ENCODE results near the gene GLDN.

Gene GLDN

DNA sequence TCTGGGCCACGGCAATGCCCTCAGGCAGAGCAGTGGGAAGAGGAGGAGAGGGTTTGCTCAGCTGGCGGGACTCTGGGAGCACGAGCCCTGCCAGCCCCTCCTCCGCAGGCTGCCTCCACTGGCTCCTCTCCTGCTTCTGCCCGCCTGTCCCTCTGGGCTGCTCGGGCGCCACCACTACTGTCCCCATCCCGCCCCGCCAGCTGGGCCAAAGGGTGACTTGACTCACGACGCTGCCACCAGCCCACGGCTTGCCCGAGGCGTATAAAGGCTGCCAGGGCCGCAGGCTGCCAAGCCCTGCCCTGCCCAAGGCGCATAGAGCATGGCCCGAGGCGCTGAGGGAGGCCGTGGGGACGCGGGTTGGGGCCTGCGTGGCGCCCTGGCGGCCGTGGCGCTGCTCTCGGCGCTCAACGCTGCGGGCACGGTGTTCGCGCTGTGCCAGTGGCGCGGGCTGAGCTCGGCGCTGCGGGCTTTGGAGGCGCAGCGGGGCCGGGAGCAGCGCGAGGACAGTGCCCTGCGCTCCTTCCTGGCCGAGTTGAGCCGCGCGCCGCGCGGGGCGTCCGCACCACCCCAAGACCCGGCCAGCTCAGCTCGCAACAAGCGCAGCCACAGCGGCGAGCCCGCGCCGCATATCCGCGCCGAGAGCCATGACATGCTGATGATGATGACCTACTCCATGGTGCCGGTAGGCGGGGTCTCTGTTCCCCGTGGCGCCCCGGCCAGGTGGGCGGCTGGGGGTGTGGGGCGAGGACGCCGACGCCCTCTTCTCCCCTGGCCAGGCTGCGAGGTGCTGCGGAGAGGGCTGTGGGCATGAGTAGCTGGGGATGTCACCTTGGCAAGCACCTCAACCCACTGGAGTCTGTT, at the start of gene GLDN:
TSS of gene GLDN (plus strand) at position 290 of the 861 bp plus-strand sequence. CDS start at position 320, 30 bp downstream.
- no peak for DNase-seq (ENCODE audit: low read depth in 2 of 3, low spot score in 1 of 3)

DNA sequence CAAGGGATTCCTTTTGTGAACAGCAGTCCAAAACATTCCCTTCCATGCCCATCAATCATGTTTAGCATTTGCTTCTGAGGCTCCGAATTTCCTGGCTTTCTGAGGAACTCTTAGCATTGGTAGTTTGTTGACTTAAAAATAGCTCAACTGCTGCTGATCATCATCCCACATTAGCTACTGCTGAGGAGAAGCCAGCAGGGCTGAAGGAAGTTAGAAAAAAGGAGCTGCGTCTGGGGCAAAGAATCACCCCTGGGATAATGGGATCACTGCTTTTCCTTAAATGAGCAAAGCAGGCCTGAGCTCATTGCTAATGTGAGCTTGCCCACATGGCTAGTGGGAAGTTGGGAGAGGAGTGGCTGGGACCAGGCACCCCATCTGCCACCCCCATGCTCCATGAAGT, 42.8 kb upstream of the GLDN start:
- DNase-seq (ENCODE audit: low read depth in 2 of 3, low spot score in 1 of 3): no peak

DNA sequence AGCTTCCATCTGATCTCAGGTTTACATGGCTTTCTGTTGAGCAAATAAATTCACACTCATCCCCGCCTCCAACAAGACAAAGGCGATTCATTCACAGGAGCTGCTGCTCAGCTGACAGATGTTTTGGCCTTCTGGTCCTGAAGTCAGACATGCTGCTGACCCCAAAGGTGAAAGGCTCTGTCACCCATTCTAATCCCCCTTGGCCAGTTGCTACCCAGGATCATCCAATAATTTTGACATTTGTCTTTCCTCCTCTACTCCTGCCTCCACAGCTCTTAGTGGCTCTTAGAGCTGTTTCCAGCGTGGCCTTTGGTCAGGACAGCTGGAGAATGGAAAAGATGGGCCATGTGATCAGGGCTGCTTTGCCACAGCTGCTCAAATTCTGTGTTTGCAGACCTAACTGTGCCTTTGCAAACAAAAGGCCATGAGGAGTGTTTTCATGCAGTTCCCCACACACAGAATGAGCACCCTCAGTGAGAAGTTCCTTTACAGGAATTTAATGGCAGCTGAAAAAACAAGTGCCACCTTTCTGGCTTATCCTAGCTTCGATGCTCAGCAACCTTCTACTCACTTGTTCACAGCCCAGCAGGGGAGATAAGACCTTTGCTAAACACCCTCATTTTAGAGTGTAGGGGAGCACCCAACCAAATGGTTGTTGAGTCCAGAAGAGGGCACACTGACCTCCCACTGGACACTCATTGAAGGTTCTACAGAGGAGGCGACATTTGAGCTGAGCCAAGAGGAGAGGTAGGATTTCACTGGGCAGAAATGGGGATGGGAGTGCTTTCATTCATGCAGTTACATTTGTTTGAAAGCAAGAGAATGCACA, 42.1 kb upstream of the GLDN start:
- no peak for DNase-seq (ENCODE audit: low read depth in 2 of 3, low spot score in 1 of 3)

DNA sequence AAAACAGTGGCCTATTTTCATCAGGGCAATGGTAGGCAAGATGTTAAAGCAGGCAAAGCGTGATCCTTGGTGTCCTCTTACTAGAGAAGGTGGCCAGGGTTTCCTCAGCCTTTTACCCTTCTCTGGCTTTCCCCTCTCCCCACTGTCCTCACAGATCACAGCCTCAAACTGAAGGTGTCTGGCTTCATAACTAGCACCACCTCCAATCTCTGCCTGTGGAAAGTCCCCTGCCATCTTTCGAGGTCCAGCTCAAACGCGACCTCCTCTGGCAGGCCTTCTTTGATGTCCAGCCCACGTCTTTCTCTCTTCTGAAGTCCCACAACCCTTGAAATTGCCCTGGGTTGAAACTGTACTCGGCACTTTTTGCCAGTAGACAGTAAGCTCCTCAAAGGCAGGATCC, 39.0 kb upstream of the GLDN start:
- no peak for DNase-seq (ENCODE audit: low read depth in 2 of 3, low spot score in 1 of 3)

DNA sequence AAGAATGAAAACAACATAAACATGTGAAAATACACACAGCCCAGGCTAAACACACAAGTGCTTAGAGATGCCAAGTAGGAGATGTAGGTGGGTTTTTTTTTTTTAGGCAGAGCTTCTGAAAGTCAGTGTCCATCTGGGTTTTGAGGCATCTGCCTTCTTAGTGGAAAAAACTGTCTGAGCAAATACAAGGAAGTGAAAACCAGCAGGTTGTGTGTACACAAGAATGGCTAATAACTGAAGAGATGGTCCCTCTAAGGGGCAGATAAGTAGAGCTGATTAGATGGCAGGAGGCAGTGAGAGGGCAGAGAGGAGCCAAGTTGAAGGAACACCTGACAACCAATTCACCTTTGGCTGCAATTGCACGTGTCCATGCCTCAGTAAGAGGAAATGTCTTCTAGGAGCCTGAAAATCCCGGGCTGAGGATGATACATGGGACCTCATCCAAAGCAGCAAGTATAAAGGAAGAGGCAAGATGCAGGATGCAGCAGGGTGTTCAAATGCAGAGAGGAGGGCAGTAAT, 37.9 kb upstream of the GLDN start:
- DNase-seq (ENCODE audit: low read depth in 2 of 3, low spot score in 1 of 3): no peak

DNA sequence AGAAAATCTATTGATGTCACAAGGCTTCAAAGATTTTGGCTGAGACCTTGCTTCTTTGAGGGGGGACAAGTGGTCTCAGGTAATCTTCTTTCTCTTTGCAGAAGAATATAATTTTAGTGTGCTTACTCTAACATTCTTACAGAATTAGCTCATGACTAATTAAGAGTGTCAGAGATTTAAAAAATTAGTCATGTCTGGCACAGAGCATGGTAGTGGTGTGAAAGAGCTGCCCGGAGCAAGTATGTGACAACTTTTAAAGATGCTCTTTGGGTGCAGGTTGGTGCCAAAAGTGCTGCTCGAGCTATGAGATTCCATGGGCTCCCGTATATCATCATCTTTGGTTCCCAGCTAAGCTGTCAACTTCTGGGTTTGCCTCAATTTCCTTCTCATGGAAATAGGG, 34.1 kb upstream of the GLDN start:
- DNase-seq (ENCODE audit: low read depth in 2 of 3, low spot score in 1 of 3): no peak

DNA sequence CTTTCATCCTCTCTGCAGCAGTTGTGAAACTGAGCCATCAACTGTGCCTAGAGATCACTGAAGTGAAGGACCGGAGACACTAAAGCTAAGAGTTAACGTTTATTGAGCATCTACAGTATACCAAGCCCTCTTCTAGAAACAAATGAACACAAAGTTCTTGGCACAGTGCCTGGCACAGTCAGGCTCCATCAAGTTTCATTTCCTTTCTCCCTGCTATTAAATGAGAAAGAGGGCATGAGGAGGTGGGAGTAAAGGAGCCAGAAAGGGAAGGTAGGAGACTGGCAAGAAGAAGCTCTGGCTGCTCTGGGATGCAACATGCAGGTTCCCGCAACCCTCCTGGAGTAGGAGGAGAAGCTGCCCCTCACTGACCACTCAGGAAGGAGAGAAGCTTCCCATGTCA, 33.6 kb upstream of the GLDN start:
- no peak for DNase-seq (ENCODE audit: low read depth in 2 of 3, low spot score in 1 of 3)

DNA sequence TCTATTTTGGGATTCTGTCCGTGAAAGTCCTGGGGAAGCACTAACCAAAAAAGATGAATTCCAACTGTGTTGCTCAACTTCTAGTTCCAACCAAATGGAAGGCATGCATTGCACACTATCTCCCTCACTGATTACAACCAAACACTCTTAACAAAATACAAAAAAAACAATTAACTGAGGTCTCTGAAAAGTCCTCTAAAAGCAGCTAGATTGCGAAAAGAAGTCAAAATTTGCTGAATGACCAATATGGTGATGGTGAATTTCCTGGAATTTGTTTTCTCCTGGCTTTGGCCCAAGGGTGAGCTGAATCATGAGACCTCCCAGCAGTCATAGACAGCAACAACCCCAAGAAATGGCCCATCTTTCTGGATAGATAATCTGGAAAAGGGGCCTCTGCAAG, 31.4 kb upstream of the GLDN start:
- no peak for DNase-seq (ENCODE audit: low read depth in 2 of 3, low spot score in 1 of 3)

DNA sequence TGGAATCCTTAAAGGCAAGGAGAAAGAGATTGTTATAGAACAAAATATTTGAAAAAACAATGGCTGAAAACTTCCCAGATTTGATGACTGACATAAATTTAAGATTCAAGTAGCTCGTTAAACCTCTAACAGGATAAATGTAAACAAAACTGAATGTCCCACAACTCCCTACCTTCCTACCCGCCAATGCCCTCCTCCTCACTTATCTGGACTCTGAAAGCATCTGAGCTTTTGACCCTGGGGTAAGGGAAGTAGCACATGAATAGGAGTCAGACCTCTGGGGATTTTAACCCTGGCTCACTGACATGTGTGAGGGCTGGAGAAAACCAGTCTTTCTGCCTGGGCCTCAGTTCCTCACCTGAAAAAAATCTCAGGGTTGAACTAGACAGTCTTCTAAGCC, 29.9 kb upstream of the GLDN start:
- no peak for DNase-seq (ENCODE audit: low read depth in 2 of 3, low spot score in 1 of 3)

DNA sequence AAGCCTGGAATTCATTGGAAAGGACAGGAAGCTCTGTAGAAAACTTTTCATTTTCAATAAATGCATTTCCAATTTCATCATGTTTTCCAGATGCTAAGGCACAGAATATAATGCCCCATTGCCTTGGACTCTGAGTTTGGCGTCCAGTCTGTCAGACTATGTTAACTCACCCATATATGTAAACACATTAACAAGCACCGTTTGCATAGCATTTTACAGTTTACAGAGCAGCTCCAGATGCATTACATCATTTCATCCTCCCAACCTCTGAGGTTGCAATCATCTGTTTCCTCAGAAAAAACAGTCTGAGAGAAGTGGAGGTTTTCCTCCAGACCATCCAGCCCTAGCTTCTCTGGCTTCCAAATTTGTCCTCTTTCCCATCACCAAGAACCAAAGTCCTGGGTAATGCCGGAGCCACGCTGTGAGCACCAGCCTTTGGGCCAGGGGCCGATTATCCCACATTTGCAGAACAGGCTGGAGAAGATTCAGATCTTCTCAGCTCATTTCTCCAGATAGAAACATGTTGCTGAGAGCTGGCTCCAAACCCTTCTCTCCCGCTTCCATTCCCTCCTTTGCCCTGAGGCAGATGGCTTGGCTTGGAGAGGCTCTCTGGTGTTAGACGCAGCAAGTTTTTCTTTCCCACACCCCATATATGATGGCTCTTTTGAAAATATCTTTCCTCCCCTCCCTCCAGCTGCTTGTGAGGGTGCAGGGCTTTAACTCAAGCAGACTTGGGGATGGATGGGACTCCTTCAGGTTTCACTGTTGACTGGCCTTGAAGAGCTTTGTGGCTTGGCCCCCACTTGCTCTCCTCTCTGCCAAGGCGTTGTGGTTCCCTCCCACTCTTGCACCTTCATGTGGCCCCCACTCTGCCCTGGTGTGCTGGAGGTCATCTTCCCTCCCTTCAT, 29.0 kb upstream of the GLDN start:
- no peak for DNase-seq (ENCODE audit: low read depth in 2 of 3, low spot score in 1 of 3)

DNA sequence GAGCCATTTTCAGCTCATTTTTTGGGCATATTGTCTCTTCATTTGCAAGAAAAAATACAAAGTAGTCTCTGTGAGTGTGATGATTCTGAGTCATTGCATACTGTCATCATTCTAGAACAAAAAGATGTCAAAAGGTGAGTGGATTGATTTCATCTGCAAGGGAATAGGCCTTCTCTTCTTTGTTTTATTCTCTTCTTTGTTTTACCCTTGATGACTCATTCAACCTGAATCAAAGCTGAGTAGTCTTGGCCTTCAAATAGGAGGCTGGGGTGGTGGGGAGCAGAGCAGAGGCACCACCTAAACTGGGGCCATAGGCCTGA, 28.4 kb upstream of the GLDN start:
- no peak for DNase-seq (ENCODE audit: low read depth in 2 of 3, low spot score in 1 of 3)

DNA sequence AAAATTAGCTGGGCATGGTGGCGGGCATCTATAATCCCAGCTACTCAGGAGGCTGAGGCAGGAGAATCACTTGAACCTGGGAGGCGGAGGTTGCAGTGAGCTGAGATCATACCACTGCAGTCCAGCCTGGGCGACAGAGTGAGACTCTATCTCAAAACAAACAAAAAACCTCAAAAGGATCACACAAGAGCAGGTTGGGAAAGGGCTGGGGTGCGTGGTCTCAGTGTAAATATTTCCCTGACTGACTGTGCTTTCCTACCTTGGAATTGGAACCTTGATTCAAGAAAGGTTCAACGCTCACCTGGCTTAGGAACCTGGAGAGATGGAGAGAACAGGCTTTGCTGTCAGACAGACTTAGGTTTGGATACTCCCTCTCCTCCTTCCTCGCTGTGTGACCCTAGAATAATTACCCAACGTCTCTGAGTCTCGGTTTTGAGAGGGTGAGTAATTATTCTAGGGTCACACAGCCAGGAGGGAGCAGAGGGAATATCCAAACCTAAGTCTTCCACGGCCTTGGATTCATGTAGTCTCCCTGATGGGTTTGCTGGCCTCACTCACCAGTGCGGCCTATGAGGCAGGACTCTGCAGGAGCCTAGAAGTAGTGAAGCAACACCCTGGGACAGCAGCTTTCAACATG, 27.7 kb upstream of the GLDN start:
- DNase-seq (ENCODE audit: low read depth in 2 of 3, low spot score in 1 of 3): no peak

DNA sequence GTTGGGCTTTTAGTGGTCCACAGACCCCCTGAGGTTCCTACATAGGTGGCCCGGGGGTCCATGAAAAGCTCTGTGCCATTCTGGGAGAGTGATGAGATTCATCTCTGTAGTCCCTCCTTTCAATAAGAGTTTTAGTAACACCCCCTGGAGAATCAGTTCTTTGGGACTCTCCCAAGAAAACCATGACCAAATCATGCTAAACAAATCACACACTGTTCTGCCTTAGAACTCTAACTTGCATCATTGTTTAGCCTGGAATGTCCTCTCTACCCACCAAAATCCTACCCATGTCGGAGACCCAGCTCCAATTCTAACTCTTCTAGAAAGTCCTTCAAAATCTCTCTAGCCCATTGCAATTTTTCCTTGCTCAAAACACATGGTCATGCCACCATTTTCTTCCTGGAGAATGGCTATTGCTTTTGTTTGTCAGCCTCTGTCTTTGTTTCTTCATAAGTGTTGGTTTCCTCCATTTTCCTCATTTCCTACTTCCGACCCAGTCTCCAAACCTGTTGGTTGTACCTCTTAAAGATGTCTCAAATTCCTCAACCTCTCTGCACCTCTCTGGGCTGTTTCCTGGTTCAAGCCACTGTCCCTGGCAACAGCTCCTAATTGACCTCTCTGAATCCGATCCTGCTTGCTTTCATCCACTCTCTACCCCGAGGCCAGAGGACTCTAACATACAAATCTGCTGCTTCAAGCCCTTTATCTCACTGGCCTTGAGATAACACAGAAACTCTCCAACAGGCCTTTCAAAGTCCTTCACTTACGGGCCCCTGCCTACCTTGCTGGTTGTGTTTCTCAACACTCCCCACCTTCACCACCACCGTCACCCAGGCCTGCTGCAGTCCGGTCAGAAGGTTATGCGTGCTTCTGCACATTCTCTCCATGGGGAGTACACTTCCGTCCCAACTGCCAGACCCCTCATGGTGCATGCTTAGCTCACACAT, 26.8 kb upstream of the GLDN start:
- no peak for DNase-seq (ENCODE audit: low read depth in 2 of 3, low spot score in 1 of 3)

DNA sequence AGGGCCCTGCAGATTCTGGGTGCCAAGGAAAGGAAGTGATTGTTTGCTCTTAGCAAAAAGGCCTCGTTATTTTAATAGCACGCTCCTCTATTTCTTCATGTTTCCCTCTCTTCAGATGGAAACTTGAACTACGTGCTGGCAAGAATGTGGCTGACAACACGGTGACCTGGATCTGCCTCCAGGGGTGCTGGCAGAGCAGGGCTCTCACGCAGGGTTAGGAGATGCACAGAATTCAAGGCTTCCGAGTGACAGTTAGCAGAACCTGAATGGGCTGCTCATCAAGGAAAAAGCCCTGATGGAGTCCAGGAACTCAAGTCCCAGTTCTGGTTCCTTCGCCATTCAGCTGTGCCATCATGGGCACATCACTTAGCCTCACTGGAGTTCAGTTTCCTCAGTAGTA, 25.7 kb upstream of the GLDN start:
- no peak for DNase-seq (ENCODE audit: low read depth in 2 of 3, low spot score in 1 of 3)

DNA sequence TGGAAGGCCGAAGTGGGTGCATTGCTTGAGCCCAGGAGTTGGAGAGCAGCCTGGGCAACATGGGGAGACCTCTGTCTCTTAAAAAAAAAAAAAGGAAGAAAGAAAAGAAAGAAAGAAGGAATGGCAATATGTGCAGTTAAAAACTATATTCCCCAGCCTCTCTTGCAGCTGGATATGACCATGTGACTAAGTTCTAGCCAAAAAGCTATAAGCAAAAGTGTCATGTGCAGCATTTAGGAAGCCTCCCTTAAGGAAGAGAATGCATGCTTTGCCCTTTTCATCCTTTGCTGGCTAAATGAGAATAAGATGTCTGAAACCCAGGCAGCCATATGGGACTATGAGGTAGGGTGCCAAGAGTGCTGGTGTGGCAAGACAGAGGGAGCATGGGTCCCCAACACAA, 24.8 kb upstream of the GLDN start:
- no peak for DNase-seq (ENCODE audit: low read depth in 2 of 3, low spot score in 1 of 3)

DNA sequence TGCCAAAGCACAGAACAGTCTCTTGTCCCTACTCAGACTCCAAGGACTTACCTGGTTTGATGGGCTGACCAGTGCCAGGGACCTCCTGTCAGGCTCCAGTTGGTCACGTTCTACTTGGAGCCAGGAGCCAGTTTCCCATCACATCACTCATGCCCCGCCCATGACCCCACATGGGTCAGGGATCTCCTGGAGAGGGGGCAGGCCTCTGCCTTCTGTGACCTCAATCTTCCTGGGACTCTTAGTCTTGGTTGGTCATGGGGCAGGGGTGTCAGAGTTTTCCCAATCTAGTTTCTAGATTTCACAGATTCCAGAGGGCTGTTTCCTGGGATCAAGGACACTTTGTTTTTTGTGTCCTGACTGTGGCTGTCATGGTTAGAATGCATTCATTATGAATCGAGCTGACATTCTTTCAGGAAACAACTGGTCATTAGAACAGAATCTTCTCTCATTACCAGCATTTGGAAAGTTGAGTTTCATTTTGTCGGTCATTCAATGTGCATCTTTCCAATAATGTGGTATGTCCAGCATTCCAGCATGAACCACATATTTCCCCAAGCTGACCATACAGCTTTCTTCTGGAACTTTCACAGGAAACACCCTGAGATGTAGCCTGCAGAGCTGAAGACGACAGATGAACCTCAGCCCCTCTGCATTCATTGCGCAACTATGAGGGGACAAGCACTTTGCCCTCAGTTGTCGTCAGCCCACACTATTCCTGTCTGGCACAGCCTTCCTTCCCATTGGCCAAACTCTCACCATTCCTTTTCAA, 22.9 kb upstream of the GLDN start:
- no peak for DNase-seq (ENCODE audit: low read depth in 2 of 3, low spot score in 1 of 3)

DNA sequence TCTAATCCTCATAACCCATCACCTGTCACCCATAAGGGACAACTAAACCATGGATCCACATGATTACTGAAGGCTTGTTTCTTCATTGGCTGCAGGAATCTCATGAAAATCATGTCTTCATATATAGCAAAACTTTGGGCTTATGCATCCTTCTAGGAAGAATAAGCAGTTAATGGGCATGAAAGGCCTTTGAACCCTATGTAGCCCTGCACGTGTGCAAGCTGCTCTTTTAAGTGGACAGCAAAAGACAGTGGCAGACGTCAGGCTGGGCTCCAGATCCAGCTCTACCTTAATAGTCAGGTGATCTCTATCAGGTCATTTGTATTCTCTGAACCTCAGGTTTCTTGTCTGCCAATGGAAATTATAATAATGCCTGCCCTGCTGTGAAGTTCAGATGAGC, 21.9 kb upstream of the GLDN start:
- DNase-seq (ENCODE audit: low read depth in 2 of 3, low spot score in 1 of 3): no peak

DNA sequence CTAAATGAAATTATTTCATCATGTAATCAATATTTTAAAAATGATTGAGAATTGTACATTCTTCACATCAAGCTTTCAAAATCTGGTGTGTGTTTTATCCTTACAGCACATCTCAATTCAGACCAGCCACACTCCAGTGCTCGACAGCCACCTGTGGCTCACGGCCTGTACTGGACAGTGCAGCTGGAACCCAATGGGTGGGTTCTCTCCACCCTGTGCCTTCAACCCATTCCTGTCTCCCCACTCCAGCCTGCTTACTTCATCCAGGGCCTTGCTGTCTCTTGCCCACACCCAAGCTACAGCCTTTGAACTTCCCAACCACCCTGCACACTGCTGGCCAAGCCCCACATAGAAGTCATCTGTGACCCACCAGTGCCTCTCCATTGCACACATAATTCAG, 20.6 kb upstream of the GLDN start:
- DNase-seq (ENCODE audit: low read depth in 2 of 3, low spot score in 1 of 3): no peak

DNA sequence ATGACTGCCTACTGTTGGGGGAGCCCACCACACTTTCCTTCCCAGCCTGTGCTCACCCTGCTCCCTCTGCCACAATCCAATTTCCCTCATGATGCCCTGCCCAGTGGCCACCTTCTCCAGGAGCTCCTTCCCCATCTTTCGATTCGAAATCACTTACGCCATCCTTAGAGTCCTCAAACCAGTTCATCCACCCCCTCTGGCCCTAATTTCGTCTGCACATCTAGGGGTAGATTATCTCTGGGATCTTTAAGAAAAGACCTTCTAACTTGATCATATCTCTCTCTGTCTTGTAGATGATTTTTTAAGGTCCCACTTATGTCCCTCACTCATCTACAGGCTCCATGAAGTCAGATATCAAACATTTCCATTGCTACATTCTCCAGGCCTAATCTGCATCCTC, 20.1 kb upstream of the GLDN start:
- no peak for DNase-seq (ENCODE audit: low read depth in 2 of 3, low spot score in 1 of 3)
